Measurements from ENCODE around the gene TOX4. TPM values are rescaled to one million over a fixed set of nuclear protein-coding genes. Genes with fewer than 3 reads are reported as not detected.

TOX4 gene
- total and polyA plus RNA-seq, 9 of the 15 experiments (the other 6 are each of a cell fraction or from before 2014, with no cell fraction given) = 9.9 to 76.5 (median 41.0) TPM

GRCh38 chr14:21467616-21468015 is 9.4 kb upstream of the TOX4 start:
- Histone ChIP-seq H3K4me1 (replicated peaks in 1 of 2; ENCODE audit: control insufficient read depth in 2 of 2, insufficient read depth in 2 of 2, low read length in 2 of 2) (no peaks in the 10 kb centered on the region), H3K9me1 (ENCODE audit: control insufficient read depth, insufficient read depth, low read length) (no peaks in the 10 kb centered on the region), H2AFZ (ENCODE audit: low read depth, low read length) (no peak overlapping the region), H3K27ac (ENCODE audit: extremely low read depth, low read depth, low read length) (no peak overlapping the region), H4K20me1 (replicated peaks; ENCODE audit: control insufficient read depth, insufficient read depth, low read length) (no peaks in the 10 kb centered on the region), H3K9ac (ENCODE audit: insufficient read depth in 1 of 2, low read depth in 2 of 2, low read length in 2 of 2) (no peak overlapping the region), H3K27me3 (ENCODE audit: control insufficient read depth in 2 of 2, insufficient read depth in 2 of 2, low read length in 2 of 2) (no peaks in the 10 kb centered on the region), H3K79me2 (ENCODE audit: control insufficient read depth, insufficient read depth, low read length) (no peaks in the 10 kb centered on the region), H3K4me3 (no peak overlapping the region), H3K36me3 (ENCODE audit: control insufficient read depth, insufficient read depth, low read length) (peaks cover 19% of the 10 kb centered on the region; the same call in 2 of the 3 replicates), H3K4me2 (ENCODE audit: insufficient read depth, low read length) (no peak overlapping the region), H3K9me3 (replicated peaks; ENCODE audit: control insufficient read depth, insufficient read depth, low read depth, low read length) (no peaks in the 10 kb centered on the region)
- no TSS peak for BruUV-seq (replicated peaks)
- intact Hi-C loops (cut with micrococcal nuclease) = no loop called here
- CTCF ChIA-PET (ENCODE audit: low intra/inter-chr PET ratio) = no interaction called here
- POLR2A ChIA-PET = interaction anchor here (2.9 kb wide), 1 partner anchor 11 kb away, joined by 13 read pairs; the partner anchor contains the start of gene CHD8
- in situ Hi-C loops (cut with MboI) = no loop called here
- 55% methylated on average over 1 of the region's 1 CpG for WGBS (ENCODE audit: insufficient coverage, low coverage, missing lambda C conversion rate)
- TF ChIP-seq POLR2H (tag; IDR thresholded peaks at IDR 0.05; ENCODE audit: low read depth) = no peak
- no peak for TF ChIP-seq SAFB (IDR thresholded peaks at IDR 0.05; ENCODE audit: borderline replicate concordance, low read depth, low read length)
- TF ChIP-seq ZNF561 (CRISPR knock-in tag; conservative IDR thresholded peaks at IDR 0.05) = no peak
- TF ChIP-seq, protein P1, sequence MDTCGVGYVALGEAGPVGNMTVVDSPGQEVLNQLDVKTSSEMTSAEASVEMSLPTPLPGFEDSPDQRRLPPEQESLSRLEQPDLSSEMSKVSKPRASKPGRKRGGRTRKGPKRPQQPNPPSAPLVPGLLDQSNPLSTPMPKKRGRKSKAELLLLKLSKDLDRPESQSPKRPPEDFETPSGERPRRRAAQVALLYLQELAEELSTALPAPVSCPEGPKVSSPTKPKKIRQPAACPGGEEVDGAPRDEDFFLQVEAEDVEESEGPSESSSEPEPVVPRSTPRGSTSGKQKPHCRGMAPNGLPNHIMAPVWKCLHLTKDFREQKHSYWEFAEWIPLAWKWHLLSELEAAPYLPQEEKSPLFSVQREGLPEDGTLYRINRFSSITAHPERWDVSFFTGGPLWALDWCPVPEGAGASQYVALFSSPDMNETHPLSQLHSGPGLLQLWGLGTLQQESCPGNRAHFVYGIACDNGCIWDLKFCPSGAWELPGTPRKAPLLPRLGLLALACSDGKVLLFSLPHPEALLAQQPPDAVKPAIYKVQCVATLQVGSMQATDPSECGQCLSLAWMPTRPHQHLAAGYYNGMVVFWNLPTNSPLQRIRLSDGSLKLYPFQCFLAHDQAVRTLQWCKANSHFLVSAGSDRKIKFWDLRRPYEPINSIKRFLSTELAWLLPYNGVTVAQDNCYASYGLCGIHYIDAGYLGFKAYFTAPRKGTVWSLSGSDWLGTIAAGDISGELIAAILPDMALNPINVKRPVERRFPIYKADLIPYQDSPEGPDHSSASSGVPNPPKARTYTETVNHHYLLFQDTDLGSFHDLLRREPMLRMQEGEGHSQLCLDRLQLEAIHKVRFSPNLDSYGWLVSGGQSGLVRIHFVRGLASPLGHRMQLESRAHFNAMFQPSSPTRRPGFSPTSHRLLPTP (IDR thresholded peaks at IDR 0.05; ENCODE audit: borderline replicate concordance, extremely low read depth, insufficient read length) = no peak
- TF ChIP-seq GTF2F1 (IDR thresholded peaks at IDR 0.05; ENCODE audit: low read depth, low read length) = no peak
- TF ChIP-seq MYNN (IDR thresholded peaks at IDR 0.05) = no peak
- no peak for TF ChIP-seq MYNN (CRISPR knock-in tag; IDR thresholded peaks at IDR 0.05)
- TF ChIP-seq RBM15 (IDR thresholded peaks at IDR 0.05; ENCODE audit: insufficient read depth, low read length) = no peak
- TF ChIP-seq KHSRP (IDR thresholded peaks at IDR 0.05) = no peak
- no peak for TF ChIP-seq ZNF583 (CRISPR knock-in tag; IDR thresholded peaks at IDR 0.05)
- no peak for TF ChIP-seq ZNF133 (CRISPR knock-in tag; IDR thresholded peaks at IDR 0.05)
- no peak for TF ChIP-seq MEIS2 (IDR thresholded peaks at IDR 0.05; ENCODE audit: partially characterized antibody)
- no peak for TF ChIP-seq RUNX1 (IDR thresholded peaks at IDR 0.05; ENCODE audit: low read depth)
- ATAC-seq = no peak
- no peak for FAIRE-seq
- no peak for DNase-seq (ENCODE audit: extremely low read depth in 1 of 4, low spot score in 3 of 4)
